ENCODE data around the gene CRYGN. TPM values are rescaled to one million over a fixed set of nuclear protein-coding genes. Genes with fewer than 3 reads are reported as not detected.
A peak's percentile ranks its signal among the peaks of the same experiment; 100 is the strongest.

Gene CRYGN
- total and polyA plus RNA-seq, 9 of the 15 experiments (the other 6 are each of a cell fraction or from before 2014, with no cell fraction given), result not detected

GRCh38 chr7:151403764-151404163, 36.2 kb downstream of the CRYGN start (continued):
- TF ChIP-seq MGA (IDR thresholded peaks at IDR 0.05) (no peak), KAT7 (CRISPR knock-in tag; IDR thresholded peaks at IDR 0.05; ENCODE audit: borderline replicate concordance) (peak; percentile 30; the same call in 1 of the 2 replicates), MCM7 (IDR thresholded peaks at IDR 0.05) (no peak), ARID4B (CRISPR knock-in tag; IDR thresholded peaks at IDR 0.05) (0 out of 2 replicates have a peak, but pooled peaks have one; percentile 28), JUN (IDR thresholded peaks at IDR 0.05; ENCODE audit: borderline replicate concordance, low read depth, low read length) (no peak), JUN (CRISPR knock-in tag; IDR thresholded peaks at IDR 0.05; ENCODE audit: borderline replicate concordance) (no peak)
